ENCODE results near the gene SYCP1. TPM values are rescaled to one million over a fixed set of nuclear protein-coding genes. Genes with fewer than 3 reads are reported as not detected.
"Not testable (repeated sequence)": the region's sequence is repeated elsewhere in the genome, so short reads cannot be mapped to it uniquely, and the experiment has no call there.

The SYCP1 gene
- polyA plus RNA-seq, 3 donors = 0.30 to 0.47 TPM; not detected in 1

DNA sequence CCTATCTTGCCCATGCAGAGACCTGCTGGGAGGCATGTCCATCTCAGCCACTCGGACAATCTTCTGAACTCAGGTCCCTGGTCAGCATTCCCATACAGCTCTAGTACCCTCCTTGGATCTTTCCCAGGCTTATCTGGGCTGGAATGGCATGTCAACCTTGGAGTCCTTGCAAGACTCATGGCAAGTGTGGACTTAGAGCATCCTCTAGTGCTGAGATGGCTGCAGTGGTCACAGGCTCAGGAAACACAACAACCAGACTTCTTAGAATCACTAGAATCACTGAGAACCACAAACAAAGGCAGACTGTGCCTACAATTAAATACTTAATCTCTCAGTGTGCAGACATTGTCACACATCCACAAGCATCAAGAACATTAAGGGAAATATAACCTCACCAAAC, 101.9 kb downstream of the SYCP1 start:
- peak; percentile 5 for DNase-seq

DNA sequence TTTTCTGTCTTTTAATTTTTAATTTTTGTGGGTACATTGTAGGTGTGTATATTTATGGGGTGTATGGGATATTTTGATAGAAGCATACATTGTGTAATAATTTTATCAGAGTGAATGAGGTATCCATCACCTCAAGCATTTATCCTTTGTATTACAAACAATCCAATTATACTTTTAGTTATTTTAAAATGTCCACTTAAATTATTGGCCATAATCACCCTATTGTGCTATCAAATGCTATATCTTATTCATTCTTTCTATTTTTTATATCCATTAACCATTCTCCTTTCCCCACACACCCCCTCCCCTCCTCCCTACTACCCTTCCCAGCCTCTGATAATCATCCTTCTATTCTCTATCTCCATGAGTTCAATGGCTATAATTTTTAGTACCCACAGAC, 104.8 kb downstream of the SYCP1 start:
- no peak for DNase-seq

DNA sequence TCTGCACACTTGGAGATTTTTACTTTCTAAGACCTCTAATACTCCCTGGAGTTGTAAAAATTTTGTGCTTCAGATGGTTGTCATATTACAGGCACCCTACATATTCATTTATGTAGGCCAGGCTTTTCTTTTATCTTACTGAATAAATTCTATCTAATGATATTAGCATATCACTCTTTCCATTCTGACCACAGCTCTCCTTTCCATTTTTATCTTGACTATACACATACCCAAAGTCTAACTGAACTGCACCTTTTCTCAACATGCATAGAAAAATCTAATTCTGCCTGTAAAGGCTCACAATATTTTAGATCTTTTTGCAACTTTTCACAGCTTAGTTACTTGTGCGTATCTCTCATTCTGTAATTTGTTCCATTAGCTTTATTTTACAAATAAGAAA, 122.2 kb downstream of the SYCP1 start:
- no peak for DNase-seq

DNA sequence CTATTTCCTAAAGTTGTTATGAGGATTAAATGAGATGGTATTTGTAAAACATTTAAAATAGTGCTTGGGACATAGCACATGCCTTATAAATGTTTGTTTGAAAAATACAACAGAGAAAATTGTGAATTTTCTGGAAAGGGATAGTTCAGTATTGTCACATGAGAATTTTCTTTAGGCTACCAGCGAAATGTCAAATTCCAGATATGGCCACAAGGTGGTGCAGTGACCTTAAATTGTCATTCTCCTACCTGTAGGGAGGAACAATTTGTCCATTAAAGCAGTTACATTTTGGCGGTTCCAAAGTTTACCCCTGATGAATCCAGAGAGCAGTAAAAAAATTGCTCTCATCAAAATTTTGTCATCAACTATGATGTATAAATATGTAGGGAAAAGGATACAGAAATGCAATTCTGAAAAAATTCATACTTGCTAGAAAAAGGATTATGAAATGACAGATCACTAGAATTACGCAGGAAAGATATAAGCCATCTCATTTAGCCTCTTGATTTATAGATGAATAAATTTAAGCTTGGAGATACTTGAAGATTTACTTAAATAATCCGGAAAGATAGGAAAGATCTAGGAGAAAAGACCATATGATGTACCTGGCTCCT, 124.7 kb downstream of the SYCP1 start:
- DNase-seq = peak; percentile 36

DNA sequence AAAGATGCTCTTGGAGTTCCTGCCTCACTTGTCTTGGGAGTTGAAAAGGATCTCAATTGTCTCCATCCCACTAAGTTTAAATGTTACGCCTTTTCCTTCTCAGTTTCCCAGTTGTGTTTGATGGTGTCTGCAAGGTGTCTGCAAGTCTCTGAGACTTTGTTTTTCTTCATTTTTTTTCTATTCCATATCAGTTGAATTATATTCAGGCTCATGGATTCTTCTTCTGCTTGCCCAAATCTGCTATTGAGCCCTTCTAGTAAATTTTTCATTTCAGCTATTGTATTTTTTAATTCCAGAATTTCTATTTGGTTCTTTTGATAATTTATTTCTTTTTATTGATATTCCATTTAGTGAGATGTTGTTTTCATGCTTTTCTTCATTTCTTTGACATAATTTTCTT, 127.6 kb downstream of the SYCP1 start:
- DNase-seq = no peak

DNA sequence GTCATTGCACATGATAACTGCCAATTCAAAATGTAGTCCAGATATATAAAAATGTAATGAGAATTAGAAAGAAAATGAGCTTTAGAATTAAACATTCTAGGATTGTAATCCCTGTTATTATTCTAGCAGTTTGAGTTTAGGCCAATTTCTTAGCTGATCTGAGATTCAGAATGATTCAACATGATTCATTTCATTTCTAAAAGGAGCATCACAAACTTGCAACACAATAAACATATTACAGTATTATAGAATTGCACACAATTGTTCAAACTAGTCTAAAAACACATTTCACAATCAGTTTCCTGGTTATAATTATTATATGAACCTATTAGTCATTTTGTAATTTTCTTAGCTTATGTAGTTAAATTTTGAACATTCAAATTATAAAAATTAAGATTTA, 131.6 kb downstream of the SYCP1 start:
- no peak for DNase-seq

DNA sequence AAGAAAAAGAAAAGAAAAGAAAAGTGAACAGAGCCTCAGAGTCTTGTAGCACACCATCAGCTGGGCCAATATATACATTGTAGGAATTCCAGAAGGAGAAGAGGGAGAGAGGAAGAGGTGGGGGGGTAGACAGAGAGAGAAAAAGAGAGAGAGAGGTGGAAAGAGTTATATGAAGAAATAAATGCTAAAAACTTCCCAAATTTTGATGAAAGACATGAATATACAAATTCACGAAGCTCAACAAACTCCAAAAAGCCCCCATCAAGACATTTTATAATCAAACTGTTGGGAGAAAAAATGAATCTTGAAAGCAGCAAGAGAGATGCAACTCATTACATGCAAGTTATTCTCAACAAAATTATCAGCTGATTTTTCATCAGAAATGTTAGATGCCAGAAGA, 133.4 kb downstream of the SYCP1 start:
- no peak for DNase-seq

DNA sequence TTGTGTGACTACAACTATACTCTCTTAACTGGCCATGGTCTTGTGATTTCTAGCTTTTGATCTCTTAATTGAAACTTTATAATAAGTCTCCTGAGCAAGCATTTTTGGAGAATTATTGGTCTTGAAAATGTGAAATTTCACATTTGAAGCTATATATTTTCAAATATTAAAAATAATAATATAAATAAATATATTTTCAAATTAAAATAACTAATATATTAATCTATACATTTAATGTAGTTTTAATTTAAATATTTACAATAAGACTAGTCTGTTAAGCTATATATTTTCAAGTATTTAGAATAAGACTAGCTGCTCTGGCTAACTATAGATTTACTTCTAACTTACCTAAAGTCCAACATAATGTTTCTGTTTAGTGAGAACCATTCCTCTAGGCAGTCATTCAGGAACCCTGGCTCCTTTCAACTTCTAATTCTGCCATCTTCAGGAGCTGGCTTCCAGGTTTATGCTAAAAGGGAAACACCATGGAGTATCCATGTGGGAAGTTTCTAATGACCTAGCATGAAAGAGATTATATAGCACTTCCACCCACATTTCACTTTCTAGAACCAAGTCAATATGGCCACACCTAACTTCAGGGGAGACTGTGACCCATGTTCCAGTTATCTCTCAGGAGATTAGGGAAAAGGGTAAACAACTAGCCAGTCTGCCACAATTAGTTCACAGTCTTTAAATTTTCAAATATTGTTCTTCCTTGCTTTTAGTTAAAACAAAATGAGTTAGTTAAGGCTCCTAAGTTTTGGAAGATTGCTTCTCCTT, 143.0 kb downstream of the SYCP1 start:
- DNase-seq = no peak

DNA sequence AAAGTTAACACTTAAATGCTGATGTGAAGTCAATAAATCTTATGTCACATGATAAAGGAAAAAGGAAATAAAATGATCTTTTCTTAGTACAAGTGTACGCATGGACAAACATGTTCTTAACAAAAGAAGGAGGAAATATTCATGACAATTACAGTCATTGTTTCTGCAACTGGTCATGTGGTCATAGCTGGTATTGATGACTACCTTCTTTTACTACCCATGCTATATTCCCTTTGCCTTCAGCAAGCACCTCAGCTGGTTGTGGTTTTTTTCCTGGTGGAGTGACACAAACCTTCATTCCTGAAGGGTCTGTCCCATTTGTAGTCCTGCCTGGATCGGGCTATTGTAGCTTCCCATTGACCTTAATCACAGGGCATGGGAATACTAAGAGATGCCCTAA, 151.5 kb downstream of the SYCP1 start:
- no peak for DNase-seq

DNA sequence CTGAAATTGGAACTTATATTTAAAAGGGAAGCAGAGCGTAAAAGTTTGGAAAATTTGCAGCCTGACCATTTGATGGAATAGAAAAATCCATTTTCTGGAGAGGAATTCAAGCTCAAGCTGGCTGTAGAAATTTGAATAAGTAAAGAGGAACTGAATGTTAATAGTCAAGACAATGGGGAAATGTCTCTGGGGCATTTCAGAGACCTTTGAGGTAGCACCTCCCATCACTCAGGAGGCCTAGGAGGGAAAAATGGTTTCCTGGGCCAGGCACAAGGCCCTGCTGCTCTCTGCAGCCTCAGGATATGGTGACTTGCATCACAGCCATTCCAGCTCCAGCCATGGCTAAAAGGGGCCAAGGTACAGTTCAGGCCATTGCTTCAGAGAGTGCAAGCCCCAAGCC, 157.3 kb downstream of the SYCP1 start:
- DNase-seq = no peak

DNA sequence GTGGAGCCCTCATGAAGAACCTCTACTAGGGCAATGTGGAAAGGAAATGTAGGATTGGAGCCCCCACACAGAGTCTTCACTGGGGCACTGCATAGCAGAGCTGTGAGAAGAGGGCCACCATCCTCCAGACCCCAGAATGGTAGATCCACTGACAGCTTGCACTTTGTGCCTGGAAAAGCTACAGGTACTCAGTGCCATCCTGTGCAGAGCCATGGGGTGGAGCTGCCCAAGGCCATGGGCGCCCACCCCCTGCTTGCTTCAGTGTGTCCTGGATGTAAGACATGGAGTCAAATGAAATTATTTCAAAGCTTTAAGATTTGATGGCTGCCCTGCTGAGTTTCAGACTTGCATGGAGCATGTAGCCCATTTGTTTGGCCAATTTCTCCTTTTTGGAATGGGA, 157.8 kb downstream of the SYCP1 start:
- DNase-seq = no peak

DNA sequence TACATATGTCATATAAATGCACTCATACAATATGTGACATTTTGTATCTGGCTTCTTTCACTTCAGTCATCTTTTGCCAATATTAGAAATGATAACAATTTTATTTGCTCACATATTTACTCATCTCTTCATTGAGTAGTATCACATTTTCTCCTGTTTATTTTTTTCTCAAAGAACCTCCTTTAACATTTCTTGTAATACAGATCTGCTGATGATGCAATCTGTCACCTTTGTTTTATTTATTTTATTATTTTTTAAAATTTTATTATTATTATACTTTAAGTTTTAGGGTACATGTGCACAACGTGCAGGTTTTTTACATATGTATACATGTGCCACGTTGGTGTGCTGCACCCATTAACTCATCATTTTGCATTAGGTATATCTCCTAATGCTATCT, 159.1 kb downstream of the SYCP1 start:
- DNase-seq = no peak

DNA sequence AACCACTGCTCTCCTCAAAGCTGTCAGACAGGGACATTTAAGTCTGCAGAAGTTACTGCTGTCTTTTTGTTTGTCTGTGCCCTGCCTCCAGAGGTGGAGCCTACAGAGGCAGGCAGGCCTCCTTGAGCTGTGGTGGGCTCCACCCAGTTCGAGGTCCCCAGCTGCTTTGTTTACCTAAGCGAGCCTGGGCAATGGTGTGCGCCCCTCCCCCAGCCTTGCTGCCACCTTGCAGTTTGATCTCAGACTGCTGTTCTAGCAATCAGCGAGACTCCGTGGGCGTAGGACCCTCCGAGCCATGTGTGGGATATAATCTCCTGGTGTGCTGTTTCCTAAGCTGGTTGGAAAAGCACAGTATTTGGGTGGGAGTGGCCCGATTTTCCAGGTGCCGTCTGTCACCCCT, 164.9 kb downstream of the SYCP1 start:
- not testable (repeated sequence) for DNase-seq

DNA sequence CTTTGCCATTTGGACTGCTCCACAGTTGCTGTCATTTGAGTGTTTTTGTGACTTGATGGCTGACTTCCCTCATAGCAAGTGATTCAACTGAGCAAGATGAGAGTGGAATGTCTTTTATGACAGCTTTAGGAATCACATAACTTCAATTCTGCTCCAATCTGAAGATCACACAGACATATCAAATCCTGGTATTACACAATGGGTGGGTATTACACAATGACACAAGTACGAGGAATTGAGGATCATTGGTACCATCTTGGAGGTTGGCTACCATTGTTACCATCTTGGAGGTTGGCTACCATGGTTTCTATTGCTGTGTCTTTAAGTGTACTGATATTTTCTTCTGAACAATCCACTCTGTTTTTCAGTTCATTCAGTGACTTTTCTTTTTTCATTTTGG, 166.5 kb downstream of the SYCP1 start:
- DNase-seq = no peak

DNA sequence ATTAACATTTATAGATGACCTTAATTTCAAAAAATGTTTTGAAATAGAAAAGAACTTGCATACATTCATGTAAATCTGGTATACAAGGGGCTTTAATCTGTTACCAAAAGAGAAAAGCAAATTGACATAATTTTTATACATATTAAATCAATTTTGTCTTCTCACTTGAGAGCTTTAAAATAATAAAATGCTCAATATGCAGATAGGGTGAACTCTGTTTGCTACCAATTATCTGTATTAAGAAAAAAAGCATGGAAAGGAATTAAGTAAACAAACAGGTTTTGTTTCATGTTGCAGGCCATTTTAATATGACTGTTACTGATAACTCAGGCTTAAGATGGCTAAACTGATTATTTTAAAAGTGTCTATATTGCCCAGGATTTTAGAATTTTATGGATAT, 168.9 kb downstream of the SYCP1 start:
- DNase-seq = no peak

DNA sequence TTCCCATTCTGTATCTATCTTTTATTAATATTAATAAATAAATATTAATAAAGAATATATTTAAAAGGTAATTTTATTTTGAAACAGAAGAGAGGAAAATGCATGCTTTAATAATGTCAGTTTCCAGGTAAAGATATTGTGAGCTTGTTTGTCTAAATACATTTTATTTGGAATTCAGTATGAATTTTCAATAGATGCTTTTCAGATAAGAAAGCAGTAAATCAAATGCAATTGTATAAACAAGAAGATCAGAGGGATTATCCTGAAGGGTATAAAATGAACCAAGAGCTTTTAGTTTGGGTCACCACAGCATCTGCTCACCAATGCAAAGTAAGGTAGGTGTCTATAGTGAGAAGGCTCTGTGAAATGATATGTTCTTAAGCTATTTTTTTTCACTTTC, 174.9 kb downstream of the SYCP1 start, which contains the start of gene TSHB:
Gene TSHB (plus strand): TSS at position 301 of the 400 bp plus-strand sequence. CDS start 3,537 bp downstream, outside the sequence.
- no peak for DNase-seq

DNA sequence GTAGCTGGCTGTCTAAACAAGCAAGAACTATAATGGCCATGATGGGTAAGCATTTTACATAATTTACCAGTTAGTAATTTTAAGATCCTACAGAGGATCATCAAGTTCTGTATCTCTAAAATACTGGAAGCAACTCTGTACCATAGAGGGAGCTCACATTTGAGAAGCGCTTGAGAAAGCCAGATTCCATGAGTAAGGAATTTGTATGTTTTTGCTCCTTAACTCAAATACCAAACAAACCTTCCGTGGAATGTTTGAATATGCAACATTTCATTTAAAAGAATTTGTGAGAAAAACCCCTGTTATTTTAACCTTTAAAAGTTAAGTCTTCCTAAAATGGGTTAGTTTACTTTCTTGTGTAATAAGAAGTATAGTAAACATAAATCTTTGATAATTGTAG, 176.9 kb downstream of the SYCP1 start:
- no peak for DNase-seq

DNA sequence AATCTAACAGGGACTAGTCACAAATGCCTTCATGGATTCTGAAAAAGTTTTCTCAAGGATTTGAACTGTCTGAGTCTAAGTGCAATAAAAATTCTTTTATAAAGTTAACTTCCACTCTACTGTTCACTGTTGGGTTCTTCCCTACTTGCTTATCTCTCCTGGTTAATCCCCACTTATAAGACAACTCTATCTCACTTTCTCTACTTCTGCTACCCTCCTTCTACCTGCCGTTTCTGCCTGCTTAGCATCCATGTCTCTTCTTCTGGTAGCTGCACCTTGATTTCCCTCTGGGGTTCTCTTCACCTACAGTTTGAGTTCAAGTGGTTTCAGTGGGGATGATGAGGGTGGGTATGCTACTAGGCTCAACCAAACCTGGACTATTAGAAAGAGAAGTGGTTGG, 181.0 kb downstream of the SYCP1 start:
- DNase-seq = no peak

DNA sequence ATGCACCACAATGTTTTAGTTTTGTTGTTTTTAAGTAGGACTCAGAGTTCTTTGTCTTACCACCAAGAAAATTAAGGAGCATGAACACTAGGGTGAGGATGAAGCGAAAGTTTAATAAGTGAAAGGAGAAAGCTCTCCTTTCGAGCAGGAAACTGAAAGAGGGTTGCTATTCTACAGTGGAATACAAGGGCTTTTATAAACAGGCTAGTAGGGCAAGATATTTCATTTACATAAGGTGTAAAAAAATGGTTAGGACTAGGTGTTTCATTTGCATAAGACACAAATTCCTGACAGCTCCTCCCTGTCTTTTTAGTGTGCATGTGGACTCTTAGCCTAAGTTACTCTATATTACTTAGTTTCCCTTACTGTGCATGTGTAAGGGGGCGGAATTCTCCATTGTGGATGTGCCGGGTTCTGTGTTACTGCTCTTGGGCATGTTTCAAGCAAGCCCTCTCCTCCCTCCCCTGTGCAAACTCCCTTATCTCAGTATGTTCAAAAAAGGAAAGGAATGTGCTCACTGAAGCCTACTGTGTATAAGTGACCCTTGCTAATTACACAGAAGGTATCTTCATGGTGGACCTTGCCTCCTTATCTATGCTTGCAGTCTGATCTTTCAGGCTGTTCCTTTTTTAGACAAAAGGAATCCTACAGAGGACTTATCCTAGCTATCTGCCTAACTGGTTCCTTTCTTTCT, 182.3 kb downstream of the SYCP1 start:
- no peak for DNase-seq

DNA sequence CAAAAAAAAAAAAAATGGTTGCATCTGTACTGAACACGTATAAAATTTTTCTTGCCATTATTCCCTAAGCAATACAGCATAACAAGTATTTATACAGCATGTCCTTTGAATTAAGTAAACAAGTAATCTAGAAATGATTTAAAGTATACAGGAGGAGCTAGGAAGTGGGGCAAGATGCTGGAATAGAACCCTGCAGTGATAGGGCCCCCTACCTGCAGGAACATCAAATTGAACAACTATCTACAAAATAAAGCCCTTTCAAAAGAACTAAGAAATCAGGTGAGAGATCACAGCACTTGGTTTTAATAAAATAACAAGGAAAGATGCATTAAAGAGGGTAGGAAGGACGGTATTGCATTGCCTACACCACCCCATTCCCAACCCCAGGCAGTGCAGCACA, 185.8 kb downstream of the SYCP1 start:
- no peak for DNase-seq

DNA sequence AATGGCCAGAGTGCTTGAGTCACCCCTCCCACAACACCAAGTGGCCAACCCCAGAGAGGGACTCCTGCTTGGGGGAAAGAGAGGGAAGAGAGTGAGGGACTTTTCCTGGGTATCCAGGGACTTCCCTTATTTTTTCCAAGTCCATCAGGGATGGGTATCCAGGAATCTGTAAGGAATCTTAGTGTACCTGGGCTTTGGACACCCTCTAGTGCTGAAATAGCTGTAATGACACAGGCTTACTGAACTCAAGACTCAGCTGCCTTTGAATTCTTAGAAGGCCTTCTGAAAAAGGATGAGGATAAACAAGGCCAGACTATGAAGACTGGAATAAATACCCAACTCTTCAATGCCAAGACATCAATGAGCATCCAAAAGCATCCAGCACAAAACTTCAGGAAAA, 187.0 kb downstream of the SYCP1 start:
- no peak for DNase-seq

All from renal pelvis (tissue), 4 donors.